GM12873 (cell line): Measurements from ENCODE around the gene HELB.

ENCODE experiments used
- TF ChIP-seq, protein P1 (sequence below): IDR thresholded peaks from 2 replicates; pipeline ENCODE4 v1.5.1; 2012; ENCODE audit warnings: low read depth, mild to moderate bottlenecking, moderate library complexity, low read length, control low read depth; ENCODE audit not compliant: insufficient read depth; ENCODE audit errors: missing control alignments

The HELB gene

GRCh38 chr12:66387117-66387516 is 84.8 kb downstream of the HELB start:
- TF ChIP-seq, protein P1, sequence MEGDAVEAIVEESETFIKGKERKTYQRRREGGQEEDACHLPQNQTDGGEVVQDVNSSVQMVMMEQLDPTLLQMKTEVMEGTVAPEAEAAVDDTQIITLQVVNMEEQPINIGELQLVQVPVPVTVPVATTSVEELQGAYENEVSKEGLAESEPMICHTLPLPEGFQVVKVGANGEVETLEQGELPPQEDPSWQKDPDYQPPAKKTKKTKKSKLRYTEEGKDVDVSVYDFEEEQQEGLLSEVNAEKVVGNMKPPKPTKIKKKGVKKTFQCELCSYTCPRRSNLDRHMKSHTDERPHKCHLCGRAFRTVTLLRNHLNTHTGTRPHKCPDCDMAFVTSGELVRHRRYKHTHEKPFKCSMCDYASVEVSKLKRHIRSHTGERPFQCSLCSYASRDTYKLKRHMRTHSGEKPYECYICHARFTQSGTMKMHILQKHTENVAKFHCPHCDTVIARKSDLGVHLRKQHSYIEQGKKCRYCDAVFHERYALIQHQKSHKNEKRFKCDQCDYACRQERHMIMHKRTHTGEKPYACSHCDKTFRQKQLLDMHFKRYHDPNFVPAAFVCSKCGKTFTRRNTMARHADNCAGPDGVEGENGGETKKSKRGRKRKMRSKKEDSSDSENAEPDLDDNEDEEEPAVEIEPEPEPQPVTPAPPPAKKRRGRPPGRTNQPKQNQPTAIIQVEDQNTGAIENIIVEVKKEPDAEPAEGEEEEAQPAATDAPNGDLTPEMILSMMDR: no peak
